C4-2B (cell line): ENCODE results near the gene STAG3.

Experiments used
- CTCF ChIP-seq: fragments of 450-650 bp; conservative IDR thresholded peaks from 2 replicates; pipeline ENCODE4 v1.5.1; 2017; ENCODE audit warnings: mild to moderate bottlenecking
- ZFX ChIP-seq: fragments of 450-650 bp; IDR thresholded peaks from 2 replicates; pipeline ENCODE4 v1.6.1; 2017

DNA sequence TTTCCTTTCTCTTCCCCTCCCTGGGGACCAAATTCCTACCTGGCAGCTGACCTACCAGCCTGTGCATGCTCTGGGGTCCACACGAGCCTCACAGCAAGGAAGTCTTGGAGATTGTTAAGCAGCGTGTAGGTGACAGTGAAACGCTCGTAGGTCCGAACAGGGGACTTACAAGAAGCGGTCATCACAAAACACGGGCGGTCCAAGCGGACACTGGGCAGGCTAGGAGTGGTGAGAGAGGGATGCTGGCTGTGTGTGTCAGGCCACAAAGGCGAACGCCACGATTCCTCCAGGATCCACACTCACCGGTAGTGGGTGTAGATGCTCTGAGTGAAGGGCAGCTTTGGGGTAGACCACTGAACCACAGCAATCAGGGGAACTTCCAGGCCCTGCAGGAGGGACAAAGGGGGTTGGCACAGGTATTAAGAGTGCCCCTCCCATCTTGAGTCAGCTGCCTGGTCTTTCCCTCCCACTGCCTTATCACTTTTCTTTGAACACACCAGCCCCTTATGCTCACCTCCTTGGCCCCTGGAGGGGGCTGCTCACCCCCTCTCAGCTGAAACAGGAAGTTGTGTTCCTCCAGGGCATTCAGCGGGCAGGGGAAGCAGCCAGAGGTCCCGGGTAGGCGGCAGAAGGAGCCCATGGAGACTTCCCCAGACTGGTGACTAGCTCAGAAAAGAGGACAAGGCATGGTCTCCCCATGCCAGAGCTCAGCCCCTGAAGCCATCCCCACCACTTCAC is 21.2 kb upstream of the STAG3 start:
- TF ChIP-seq CTCF, result no peak
- no peak for TF ChIP-seq ZFX
